Neutrophil (primary cell): ENCODE results near the gene GAREM1.

Experiments used
- H3K27ac ChIP-seq: fragments of 200-600 bp; sonication (generic); 2 replicates; pipeline ENCODE4 v1.5.1; 2016; ENCODE audit warnings: mild to moderate bottlenecking, moderate library complexity
- H3K27me3 ChIP-seq: fragments of 200-600 bp; sonication (generic); 2 replicates; pipeline ENCODE4 v1.6.0; 2016; ENCODE audit warnings: mild to moderate bottlenecking
- H3K36me3 ChIP-seq: fragments of 200-600 bp; sonication (generic); 2 replicates; pipeline ENCODE4 v1.5.1; 2017
- H3K4me1 ChIP-seq, 2 experiments: fragments of 200-600 bp in 1 of 2; sonication (generic) in 1 of 2; 1 replicate in 1 of 2; 2 replicates in 1 of 2; pipeline versions ENCODE4 v1.5.1 to v1.6.1; 2013 to 2016; ENCODE audit warnings: low read depth in 1 of 2, low read length in 1 of 2, mild to moderate bottlenecking in 1 of 2, moderate library complexity in 1 of 2; ENCODE audit not compliant: control insufficient read depth in 1 of 2, insufficient read depth in 1 of 2
- H3K4me3 ChIP-seq, 2 experiments: fragments of 200-600 bp in 1 of 2; sonication (generic) in 1 of 2; 1 replicate in 1 of 2; 2 replicates in 1 of 2; pipeline ENCODE4 v1.5.1; 2013 to 2016; ENCODE audit warnings: low read depth in 1 of 2, low read length in 1 of 2, mild to moderate bottlenecking in 1 of 2, moderate library complexity in 1 of 2
- H3K9me3 ChIP-seq: fragments of 200-600 bp; sonication (generic); 2 replicates; pipeline ENCODE4 v1.5.1; 2016
- TF ChIP-seq, protein P1 (sequence below): fragments of 200-600 bp; sonication (generic); IDR thresholded peaks from 2 replicates; pipeline ENCODE4 v1.5.1; 2016; ENCODE audit warnings: antibody characterized with exemption

Gene GAREM1

DNA sequence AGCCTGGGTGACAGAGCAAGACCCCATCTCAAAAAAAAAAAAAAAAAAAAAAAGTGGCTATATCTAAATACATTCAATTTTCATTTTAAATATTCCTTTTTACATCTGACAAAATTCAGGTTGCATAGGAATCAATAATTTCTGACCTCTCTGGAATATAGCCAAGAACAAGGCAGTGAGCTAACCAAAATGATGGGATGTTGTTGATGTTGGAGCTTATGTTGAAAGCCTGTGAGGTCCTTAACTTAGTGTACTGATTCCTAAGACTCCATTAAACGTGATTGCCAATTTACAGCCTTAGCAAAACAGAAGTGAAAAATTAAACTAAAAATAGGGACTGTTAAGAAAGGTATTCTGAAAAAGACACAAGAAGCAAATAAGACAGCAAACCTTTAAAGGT is 171.2 kb downstream of the GAREM1 start:
- Histone ChIP-seq H3K4me3 (no peak overlapping the region), H3K9me3 (no peaks in the 10 kb centered on the region), H3K27ac (no peak overlapping the region), H3K27me3 (peaks cover 18% of the 10 kb centered on the region), H3K36me3 (no peaks in the 10 kb centered on the region), H3K4me1 (no peaks in the 10 kb centered on the region)
- TF ChIP-seq, protein P1, sequence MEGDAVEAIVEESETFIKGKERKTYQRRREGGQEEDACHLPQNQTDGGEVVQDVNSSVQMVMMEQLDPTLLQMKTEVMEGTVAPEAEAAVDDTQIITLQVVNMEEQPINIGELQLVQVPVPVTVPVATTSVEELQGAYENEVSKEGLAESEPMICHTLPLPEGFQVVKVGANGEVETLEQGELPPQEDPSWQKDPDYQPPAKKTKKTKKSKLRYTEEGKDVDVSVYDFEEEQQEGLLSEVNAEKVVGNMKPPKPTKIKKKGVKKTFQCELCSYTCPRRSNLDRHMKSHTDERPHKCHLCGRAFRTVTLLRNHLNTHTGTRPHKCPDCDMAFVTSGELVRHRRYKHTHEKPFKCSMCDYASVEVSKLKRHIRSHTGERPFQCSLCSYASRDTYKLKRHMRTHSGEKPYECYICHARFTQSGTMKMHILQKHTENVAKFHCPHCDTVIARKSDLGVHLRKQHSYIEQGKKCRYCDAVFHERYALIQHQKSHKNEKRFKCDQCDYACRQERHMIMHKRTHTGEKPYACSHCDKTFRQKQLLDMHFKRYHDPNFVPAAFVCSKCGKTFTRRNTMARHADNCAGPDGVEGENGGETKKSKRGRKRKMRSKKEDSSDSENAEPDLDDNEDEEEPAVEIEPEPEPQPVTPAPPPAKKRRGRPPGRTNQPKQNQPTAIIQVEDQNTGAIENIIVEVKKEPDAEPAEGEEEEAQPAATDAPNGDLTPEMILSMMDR = no peak

- TF ChIP-seq, protein P1 = no peak
- no peak overlapping the region for H3K27ac ChIP-seq
- peaks cover 18% of the 10 kb centered on the region for H3K27me3 ChIP-seq
- no peaks in the 10 kb centered on the region for H3K4me1 ChIP-seq
- H3K36me3 ChIP-seq = no peaks in the 10 kb centered on the region
- H3K4me3 ChIP-seq = no peak overlapping the region
- H3K9me3 ChIP-seq = no peaks in the 10 kb centered on the region
Observed at GRCh38 chr18:32298171-32298667, 172.5 kb downstream of the GAREM1 start.

DNA sequence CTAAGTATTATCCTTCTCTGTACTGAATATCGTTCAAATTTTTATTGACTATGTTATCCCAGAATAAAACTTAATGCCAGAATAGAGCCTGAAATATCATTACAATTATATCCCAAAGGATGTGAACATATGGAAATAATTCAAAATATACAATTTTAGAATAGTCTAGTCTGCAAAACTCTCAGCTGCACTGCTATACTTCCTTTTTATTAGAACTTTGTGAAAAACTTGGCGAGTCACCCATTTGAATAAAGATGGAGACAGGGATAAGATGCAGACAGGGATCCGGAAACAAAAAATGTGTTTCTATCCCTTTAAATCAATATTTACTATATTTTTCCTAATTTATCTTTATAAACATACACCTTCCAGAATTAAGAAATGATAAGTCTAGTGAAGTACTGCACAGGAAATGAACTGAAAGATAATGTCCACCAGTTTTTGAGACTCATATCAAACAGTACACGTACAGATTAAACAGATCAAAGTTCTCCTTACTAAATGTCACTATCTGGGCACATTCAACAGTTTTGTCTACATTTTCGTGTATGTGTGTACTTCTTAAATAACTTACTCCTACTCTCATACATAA is 173.0 kb downstream of the GAREM1 start:
- H3K36me3 ChIP-seq = no peaks in the 10 kb centered on the region
- no peaks in the 10 kb centered on the region for H3K4me1 ChIP-seq
- H3K9me3 ChIP-seq = no peaks in the 10 kb centered on the region
- TF ChIP-seq, protein P1 = no peak
- no peak overlapping the region for H3K4me3 ChIP-seq
- H3K27ac ChIP-seq = no peak overlapping the region
- H3K27me3 ChIP-seq = peaks cover 18% of the 10 kb centered on the region

GRCh38 chr18:32296851-32297250 is 173.8 kb downstream of the GAREM1 start:
- Histone ChIP-seq H3K9me3 (no peaks in the 10 kb centered on the region), H3K36me3 (no peaks in the 10 kb centered on the region), H3K4me1 (no peaks in the 10 kb centered on the region), H3K27me3 (peaks cover 18% of the 10 kb centered on the region), H3K4me3 (no peak overlapping the region), H3K27ac (no peak overlapping the region)
- TF ChIP-seq, protein P1 = no peak

DNA sequence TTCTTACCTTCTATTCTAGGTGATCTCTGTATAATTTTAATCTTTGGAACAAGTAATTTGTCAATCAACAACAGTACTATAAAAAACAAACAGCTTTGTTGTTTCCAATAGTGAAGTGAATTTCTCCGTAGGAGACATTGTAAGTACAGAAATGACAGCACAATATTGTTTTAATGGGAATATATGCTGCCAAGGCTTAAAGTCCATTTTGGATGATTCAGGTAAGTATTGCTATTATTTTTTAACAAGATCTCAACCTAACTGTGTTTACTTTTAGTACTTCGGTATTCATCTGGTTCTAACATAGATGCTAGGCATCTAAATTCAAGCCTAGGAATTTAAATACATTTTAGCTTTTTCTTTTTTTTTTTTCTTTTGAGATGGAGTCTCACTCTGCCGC is 175.1 kb downstream of the GAREM1 start:
- TF ChIP-seq, protein P1 = no peak
- Histone ChIP-seq H3K9me3 (no peaks in the 10 kb centered on the region), H3K4me1 (no peaks in the 10 kb centered on the region), H3K36me3 (no peaks in the 10 kb centered on the region), H3K27ac (no peak overlapping the region), H3K4me3 (no peak overlapping the region), H3K27me3 (peaks cover 18% of the 10 kb centered on the region)
